PC-9 (cell line): ENCODE data around the gene FLNC. TPM values are rescaled to one million over a fixed set of nuclear protein-coding genes. Genes with fewer than 3 reads are reported as not detected.
A peak's percentile ranks its signal among the peaks of the same experiment; 100 is the strongest.

ENCODE experiments used
- BruUV-seq: library from RNA; stranded (reverse); fragments of 400-500 nt; replicated peaks from 2 replicates; lab custom pipeline; 2021; lab: Mats Ljungman, UMichigan
- CTCF ChIA-PET: fragments of 300-600 bp; sonication (Branson Sonifier 250); formaldehyde crosslinking; loops from one replicate; lab custom pipeline; 2022; ENCODE audit warnings: antibody characterized with exemption; lab: Charles Lee
- POLR2A ChIA-PET: fragments of 300-600 bp; sonication (Branson Sonifier 250); formaldehyde crosslinking; loops from one replicate; lab custom pipeline; 2022; ENCODE audit warnings: antibody characterized with exemption; ENCODE audit not compliant: unreplicated experiment; lab: Charles Lee
- DNase-seq, 2 experiments: peaks; one replicate each; pipeline versions ENCODE4 v3.0.0 to v3.0.0-alpha.2; 2015 to 2022; ENCODE audit warnings: mixed read lengths in 1 of 2
- H2AFZ ChIP-seq: fragments of 200-600 bp; sonication (generic); 2 replicates; pipeline ENCODE4 v1.8.1; 2017; ENCODE audit warnings: antibody characterized with exemption
- H3F3A ChIP-seq: fragments of 200-600 bp; sonication (generic); 2 replicates; pipeline ENCODE4 v1.8.1; 2017; ENCODE audit warnings: antibody characterized with exemption, mild to moderate bottlenecking, low read depth; ENCODE audit not compliant: insufficient read depth
- H3K27ac ChIP-seq: fragments of 200-600 bp; sonication (generic); 2 replicates; pipeline ENCODE4 v1.6.1; 2016; ENCODE audit warnings: mixed run types
- H3K27me3 ChIP-seq: fragments of 200-600 bp; sonication (generic); 2 replicates; pipeline ENCODE4 v1.6.1; 2016; ENCODE audit warnings: low read depth, mixed run types; ENCODE audit not compliant: insufficient read depth
- H3K36me3 ChIP-seq: fragments of 200-600 bp; sonication (generic); 2 replicates; pipeline ENCODE4 v1.6.1; 2016; ENCODE audit warnings: low read depth, mixed run types
- H3K4me1 ChIP-seq: fragments of 200-600 bp; sonication (generic); replicated peaks from 2 replicates; pipeline ENCODE4 v1.6.1; 2016; ENCODE audit warnings: mixed run types; ENCODE audit not compliant: insufficient read depth
- H3K4me2 ChIP-seq: fragments of 200-600 bp; sonication (generic); 2 replicates; pipeline ENCODE4 v1.6.1; 2017; ENCODE audit warnings: mixed run types
- H3K4me3 ChIP-seq: fragments of 200-600 bp; sonication (generic); 2 replicates; pipeline ENCODE4 v1.6.1; 2016; ENCODE audit warnings: mixed run types
- H3K79me2 ChIP-seq: fragments of 200-600 bp; sonication (generic); 2 replicates; pipeline ENCODE4 v1.6.1; 2017; ENCODE audit warnings: low read depth, mixed run types
- H3K9me2 ChIP-seq: fragments of 200-600 bp; sonication (generic); 2 replicates; pipeline ENCODE4 v1.8.1; 2017; ENCODE audit warnings: mild to moderate bottlenecking; ENCODE audit not compliant: insufficient read depth
- H3K9me3 ChIP-seq: fragments of 200-600 bp; sonication (generic); 2 replicates; pipeline ENCODE4 v1.8.1; 2016; ENCODE audit warnings: low read depth; ENCODE audit not compliant: insufficient read depth
- H4K20me1 ChIP-seq: fragments of 200-600 bp; sonication (generic); 2 replicates; pipeline ENCODE4 v1.8.1; 2017; ENCODE audit not compliant: insufficient read depth
- CTCF ChIP-seq: fragments of 200-600 bp; sonication (generic); conservative IDR thresholded peaks from 2 replicates; pipeline ENCODE4 v1.6.1; 2017; ENCODE audit warnings: mixed run types, antibody characterized with exemption, mild to moderate bottlenecking, moderate library complexity
- EZH2 ChIP-seq: fragments of 200-600 bp; sonication (generic); IDR thresholded peaks from 2 replicates; pipeline ENCODE4 v1.8.0; 2017; ENCODE audit warnings: antibody characterized with exemption, low read depth
- intact Hi-C: fragments of 100-400 bp; cut with micrococcal nuclease; formaldehyde crosslinking; loops from one replicate; pipeline ENCODE4 v1.10.0; 2022; ENCODE audit not compliant: unreplicated experiment
- total RNA-seq: library from RNA; stranded (reverse); gene quantifications from 2 replicates; pipeline ENCODE4 v1.2.3, GENCODE V29; 2021

Gene FLNC
- total RNA-seq, 1 experiment from 2014 or later: 75.5 TPM

- Histone ChIP-seq H2AFZ (no peak overlapping the region), H3K27ac (peak overlapping the region; percentile 77), H3K27me3 (no peaks in the 10 kb centered on the region), H3K9me2 (no peaks in the 10 kb centered on the region), H3F3A (peaks cover 8% of the 10 kb centered on the region; the same call in 1 of the 2 replicates), H4K20me1 (no peaks in the 10 kb centered on the region), H3K4me1 (peaks cover 34% of the 10 kb centered on the region), H3K79me2 (no peaks in the 10 kb centered on the region), H3K9me3 (no peaks in the 10 kb centered on the region), H3K4me2 (peak overlapping the region; percentile 35), H3K36me3 (no peaks in the 10 kb centered on the region), H3K4me3 (no peak overlapping the region)
- intact Hi-C loops: loop anchor here (5.0 kb wide), 1 partner anchor 34 kb away; the partner anchor contains the start of gene CCDC136
- no TSS peak for BruUV-seq
- ChIA-PET POLR2A (interaction anchor here (0.5 kb wide), 1 partner anchor 139 kb away, joined by 6 read pairs; no protein-coding TSS in a partner anchor), CTCF (no interaction called here)
- DNase-seq: no peak
- TF ChIP-seq EZH2 (no peak), CTCF (no peak)
Observed at GRCh38 chr7:128826512-128826911, 3.7 kb upstream of the FLNC start.

- TF ChIP-seq EZH2: no peak
- H3K79me2 ChIP-seq: no peaks in the 10 kb centered on the region
- DNase-seq: no peak
- H3K36me3 ChIP-seq: no peaks in the 10 kb centered on the region
- no peak overlapping the region for H3K4me3 ChIP-seq
- peak overlapping the region; percentile 35 for H3K4me2 ChIP-seq
- POLR2A ChIA-PET: interaction anchor here (0.5 kb wide), 1 partner anchor 139 kb away, joined by 6 read pairs; no protein-coding TSS in a partner anchor
- TSS peak; percentile 75 for BruUV-seq
- no peaks in the 10 kb centered on the region for H3K9me2 ChIP-seq
- H3F3A ChIP-seq: peaks cover 8% of the 10 kb centered on the region; the same call in 1 of the 2 replicates
- no peak overlapping the region for H2AFZ ChIP-seq
- CTCF ChIA-PET: no interaction called here
- no peaks in the 10 kb centered on the region for H4K20me1 ChIP-seq
- intact Hi-C loops: loop anchor here (1.0 to 5.0 kb wide), 2 partner anchors 35 to 88 kb away; partner anchors contain the start of genes CALU and CCDC136
- H3K9me3 ChIP-seq: no peaks in the 10 kb centered on the region
- H3K27ac ChIP-seq: peak overlapping the region; percentile 77
- H3K4me1 ChIP-seq: peaks cover 34% of the 10 kb centered on the region
- H3K27me3 ChIP-seq: no peaks in the 10 kb centered on the region
Observed at GRCh38 chr7:128826916-128827247, 3.3 kb upstream of the FLNC start.

- H3K4me2 ChIP-seq: peak overlapping the region; percentile 35
Observed at GRCh38 chr7:128827248-128827958, 2.8 kb upstream of the FLNC start.

More at GRCh38 chr7:128827248-128827958, 2.8 kb upstream of the FLNC start:
- no peaks in the 10 kb centered on the region for H3K9me3 ChIP-seq
- H3F3A ChIP-seq: peaks cover 8% of the 10 kb centered on the region; the same call in 1 of the 2 replicates
- no peaks in the 10 kb centered on the region for H3K36me3 ChIP-seq
- no peaks in the 10 kb centered on the region for H4K20me1 ChIP-seq
- peak; percentile 55 to 79 for DNase-seq
- H3K4me3 ChIP-seq: no peak overlapping the region
- H3K27me3 ChIP-seq: no peaks in the 10 kb centered on the region
- no TSS peak for BruUV-seq
- ChIA-PET CTCF (no interaction called here), POLR2A (interaction anchor here (0.5 kb wide), 1 partner anchor 138 kb away, joined by 6 read pairs; no protein-coding TSS in a partner anchor)
- intact Hi-C loops: loop anchor here (1.0 to 5.0 kb wide), 2 partner anchors 35 to 88 kb away; partner anchors contain the start of genes CALU and CCDC136
- H2AFZ ChIP-seq: no peak overlapping the region
- TF ChIP-seq CTCF (no peak), EZH2 (no peak)
- H3K4me1 ChIP-seq: peaks cover 34% of the 10 kb centered on the region
- no peaks in the 10 kb centered on the region for H3K9me2 ChIP-seq
- no peaks in the 10 kb centered on the region for H3K79me2 ChIP-seq
- H3K27ac ChIP-seq: peak overlapping the region; percentile 77
